Measurements from ENCODE around the gene PAK1. TPM values are rescaled to one million over a fixed set of nuclear protein-coding genes. Genes with fewer than 3 reads are reported as not detected.

PAK1 gene
- 10 to 100 TPM; 63.2 to 65.1 TPM for total RNA-seq

GRCh38 chr11:77473801-77474683 is at the start of gene PAK1:
Gene PAK1 (minus strand): TSS chr11:77474094. CDS start chr11:77392520, 81,574 bp downstream.

GRCh38 chr11:77301510-77301909 is 172.4 kb downstream of the PAK1 start, which contains the start of gene GDPD4:
Gene GDPD4 (minus strand): TSS chr11:77301686. CDS start chr11:77285137, 16,549 bp downstream.

Other genes starting within 250 kb of the PAK1 start
- gene GDPD4, start 172.4 kb downstream of the PAK1 start, total RNA-seq = not detected
- under 1 TPM; 0.31 to 0.33 TPM for gene AQP11, start 115.9 kb upstream of the PAK1 start, total RNA-seq
- 100 to 1,000 TPM; 109 to 112 TPM for gene CLNS1A, start 163.7 kb upstream of the PAK1 start, total RNA-seq

Data from activated naive CD4-positive, alpha-beta T cell treated with anti-CD3 and anti-CD28 coated beads, Interleukin-2, amount 10 ng/mL, durations not matched to agents 5 hours and 36 hours (primary cell).